A549 treated with RU486 at 1 μM for 4 hours (cell line): ENCODE measurements around the gene ATP6V1D. TPM values are rescaled to one million over a fixed set of nuclear protein-coding genes. Genes with fewer than 3 reads are reported as not detected.

Experiments
- total RNA-seq: library from RNA; stranded (reverse); fragments of 200-300 nt; extraction: Qiagen RNA extraction; gene quantifications from 5 replicates; pipeline ENCODE4 v1.2.3, GENCODE V29; 2022; ENCODE audit warnings: low read depth

Gene ATP6V1D
- total RNA-seq = 73.4 to 127 TPM (median 79.4 TPM) in 5 replicates

DNA sequence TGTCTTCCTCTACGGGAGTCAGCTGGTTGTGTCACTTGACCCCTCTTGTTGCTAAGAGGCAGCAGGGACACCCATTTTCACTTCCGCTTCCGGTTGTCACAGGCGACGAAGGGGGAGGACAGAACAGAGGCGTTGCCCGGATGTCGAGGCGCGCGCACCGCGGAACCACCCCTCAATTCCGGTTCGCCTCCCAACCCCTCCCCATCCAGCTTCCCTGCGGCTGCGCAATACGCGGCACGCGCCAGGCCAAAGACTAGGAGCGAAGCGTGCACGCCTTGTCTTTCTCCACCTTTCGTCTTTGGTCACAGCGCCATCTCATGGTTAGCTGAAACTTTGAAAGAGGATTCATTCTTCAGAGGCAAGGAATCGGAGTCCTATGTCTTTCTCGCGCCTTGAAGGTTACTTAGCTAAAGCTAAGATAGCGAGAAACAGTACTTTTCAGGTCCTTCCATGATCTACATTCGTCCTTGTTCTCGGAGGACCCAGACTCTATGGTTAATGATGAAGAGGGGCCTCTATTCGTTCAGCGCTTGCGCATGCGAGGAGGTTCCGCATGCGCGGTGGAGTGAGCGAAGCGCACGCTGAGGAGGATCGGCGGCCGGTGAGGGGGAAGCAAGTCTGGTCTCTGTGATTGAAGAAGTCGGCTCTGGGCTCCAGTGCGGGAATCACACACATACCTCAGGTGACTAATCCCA, at the start of gene ATP6V1D, which contains the start of gene EIF2S1:
TSS of gene ATP6V1D (minus strand) at position 30 of the 695 bp plus-strand sequence. CDS start 106 bp downstream, outside the sequence.
TSS of gene EIF2S1 (plus strand) at position 554 of the 695 bp plus-strand sequence. CDS start 4,440 bp downstream, outside the sequence.

Other genes with a start within 250 kb of the ATP6V1D start
- 0.14 to 0.15 TPM in 2 of 5 replicates, not detected in the others for gene GARIN2, start 170.4 kb downstream of the ATP6V1D start, total RNA-seq
- gene PALS1, start 118.4 kb downstream of the ATP6V1D start, total RNA-seq = 9.2 to 22.4 TPM (median 17.3 TPM) in 5 replicates
- 226 to 380 TPM (median 257 TPM) in 5 replicates for gene EIF2S1, start 524 bp upstream of the ATP6V1D start, total RNA-seq
- 22.6 to 30.6 TPM (median 24.8 TPM) in 5 replicates for gene PLEK2, start 52.4 kb upstream of the ATP6V1D start, total RNA-seq
- 0.22 to 0.34 TPM (median 0.28 TPM) in 5 replicates for gene TMEM229B, start 128.9 kb upstream of the ATP6V1D start, total RNA-seq
- gene PLEKHH1, start 173.5 kb upstream of the ATP6V1D start, total RNA-seq = 2.8 to 3.6 TPM (median 3.3 TPM) in 5 replicates
- gene PIGH, start 240.5 kb upstream of the ATP6V1D start, total RNA-seq = 17.2 to 26.6 TPM (median 19.7 TPM) in 5 replicates